ENCODE measurements around the gene NEURL1B.

The NEURL1B gene, protein sequence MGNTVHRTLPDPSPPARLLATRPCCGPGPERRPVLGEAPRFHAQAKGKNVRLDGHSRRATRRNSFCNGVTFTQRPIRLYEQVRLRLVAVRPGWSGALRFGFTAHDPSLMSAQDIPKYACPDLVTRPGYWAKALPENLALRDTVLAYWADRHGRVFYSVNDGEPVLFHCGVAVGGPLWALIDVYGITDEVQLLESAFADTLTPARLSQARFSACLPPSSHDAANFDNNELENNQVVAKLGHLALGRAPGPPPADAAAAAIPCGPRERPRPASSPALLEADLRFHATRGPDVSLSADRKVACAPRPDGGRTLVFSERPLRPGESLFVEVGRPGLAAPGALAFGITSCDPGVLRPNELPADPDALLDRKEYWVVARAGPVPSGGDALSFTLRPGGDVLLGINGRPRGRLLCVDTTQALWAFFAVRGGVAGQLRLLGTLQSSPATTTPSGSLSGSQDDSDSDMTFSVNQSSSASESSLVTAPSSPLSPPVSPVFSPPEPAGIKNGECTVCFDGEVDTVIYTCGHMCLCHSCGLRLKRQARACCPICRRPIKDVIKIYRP

DNA sequence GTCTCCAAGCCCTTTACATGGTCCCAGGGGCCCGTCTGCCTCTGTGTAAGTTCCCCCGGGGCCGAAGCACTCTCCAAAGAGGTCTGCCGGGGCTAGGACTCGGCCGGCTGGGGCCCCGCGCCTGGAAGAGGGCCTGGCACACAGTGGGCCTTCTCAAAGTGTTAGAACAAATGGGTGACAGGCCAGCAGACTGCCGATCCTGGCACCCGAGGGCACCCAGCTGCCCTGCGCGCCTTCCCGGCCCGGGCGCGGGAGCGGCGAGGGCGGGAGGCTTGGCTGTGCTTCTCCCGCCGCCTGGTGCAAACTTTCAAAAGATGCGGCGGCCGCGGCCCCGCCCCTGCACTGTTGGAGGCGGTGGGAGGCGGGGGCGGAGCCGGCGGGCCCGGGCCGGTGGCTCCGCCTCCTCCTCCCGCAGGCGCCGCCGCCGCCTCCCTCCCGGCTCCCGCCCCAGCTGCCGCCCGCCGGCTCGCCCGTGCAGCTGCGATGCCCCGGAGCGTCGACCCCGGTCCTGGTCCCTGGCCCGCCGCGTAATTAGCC is at the start of gene NEURL1B:
TSS of gene NEURL1B (plus strand) at position 442 of the 537 bp plus-strand sequence. CDS start 144 bp downstream, outside the sequence.
- peak; percentile 25 for DNase-seq (ENCODE audit: low read depth)
- TF ChIP-seq, protein P1, sequence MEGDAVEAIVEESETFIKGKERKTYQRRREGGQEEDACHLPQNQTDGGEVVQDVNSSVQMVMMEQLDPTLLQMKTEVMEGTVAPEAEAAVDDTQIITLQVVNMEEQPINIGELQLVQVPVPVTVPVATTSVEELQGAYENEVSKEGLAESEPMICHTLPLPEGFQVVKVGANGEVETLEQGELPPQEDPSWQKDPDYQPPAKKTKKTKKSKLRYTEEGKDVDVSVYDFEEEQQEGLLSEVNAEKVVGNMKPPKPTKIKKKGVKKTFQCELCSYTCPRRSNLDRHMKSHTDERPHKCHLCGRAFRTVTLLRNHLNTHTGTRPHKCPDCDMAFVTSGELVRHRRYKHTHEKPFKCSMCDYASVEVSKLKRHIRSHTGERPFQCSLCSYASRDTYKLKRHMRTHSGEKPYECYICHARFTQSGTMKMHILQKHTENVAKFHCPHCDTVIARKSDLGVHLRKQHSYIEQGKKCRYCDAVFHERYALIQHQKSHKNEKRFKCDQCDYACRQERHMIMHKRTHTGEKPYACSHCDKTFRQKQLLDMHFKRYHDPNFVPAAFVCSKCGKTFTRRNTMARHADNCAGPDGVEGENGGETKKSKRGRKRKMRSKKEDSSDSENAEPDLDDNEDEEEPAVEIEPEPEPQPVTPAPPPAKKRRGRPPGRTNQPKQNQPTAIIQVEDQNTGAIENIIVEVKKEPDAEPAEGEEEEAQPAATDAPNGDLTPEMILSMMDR (IDR thresholded peaks at IDR 0.05; ENCODE audit: low read length, missing control alignments): no peak
- H3K4me3 ChIP-seq (replicated peaks; ENCODE audit: low read depth, low read length): peak within 1 kb of the TSS; percentile 49

DNA sequence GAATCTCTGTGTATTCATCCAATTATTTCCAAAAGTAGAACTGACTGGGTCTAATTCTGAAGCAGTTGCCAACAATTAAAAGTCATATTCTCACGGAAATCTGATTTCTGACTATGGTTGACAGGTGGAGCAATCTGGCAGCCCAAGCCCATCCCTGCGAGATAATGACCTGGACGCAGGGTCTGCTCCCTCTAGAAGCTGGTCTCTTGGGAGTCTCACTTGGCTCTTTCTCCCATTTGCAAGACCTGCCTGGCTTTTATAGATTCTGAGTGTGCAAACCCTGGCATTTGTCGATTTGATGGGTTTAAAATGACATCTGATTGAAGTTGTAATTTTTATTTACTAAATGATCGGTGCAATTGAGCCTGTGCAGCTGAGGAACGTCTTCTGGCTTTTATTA is 49.4 kb upstream of the NEURL1B start:
- no peak for DNase-seq (ENCODE audit: low read depth)
- TF ChIP-seq, protein P1 (IDR thresholded peaks at IDR 0.05; ENCODE audit: low read length, missing control alignments): no peak

DNA sequence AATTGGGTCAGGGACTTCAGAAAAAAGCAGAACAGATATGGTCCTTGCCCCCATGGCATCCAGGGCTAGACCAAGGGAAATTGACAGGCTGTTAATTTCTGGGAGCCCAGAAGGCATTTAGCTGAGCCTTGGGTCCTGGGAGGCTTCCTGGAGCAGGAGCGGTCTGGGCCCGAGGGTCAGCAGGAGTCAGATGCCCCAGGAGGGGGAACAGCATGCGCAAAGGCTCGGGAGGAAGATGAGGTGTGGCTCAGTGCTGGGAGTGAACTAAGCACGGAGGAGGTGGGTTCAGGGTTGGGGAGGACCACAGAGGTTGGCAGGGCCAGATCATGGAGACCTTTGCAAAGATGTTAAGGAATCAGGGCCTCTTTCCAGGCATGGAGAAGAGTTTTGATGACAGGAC is 48.2 kb upstream of the NEURL1B start:
- no peak for DNase-seq (ENCODE audit: low read depth)
- no peak overlapping the region for H3K4me3 ChIP-seq (replicated peaks; ENCODE audit: low read depth, low read length)
- TF ChIP-seq, protein P1 (IDR thresholded peaks at IDR 0.05; ENCODE audit: low read length, missing control alignments): no peak

More for the DNA sequence above, 49.4 kb upstream of the NEURL1B start:
- no peak overlapping the region for H3K4me3 ChIP-seq (replicated peaks; ENCODE audit: low read depth, low read length)

DNA sequence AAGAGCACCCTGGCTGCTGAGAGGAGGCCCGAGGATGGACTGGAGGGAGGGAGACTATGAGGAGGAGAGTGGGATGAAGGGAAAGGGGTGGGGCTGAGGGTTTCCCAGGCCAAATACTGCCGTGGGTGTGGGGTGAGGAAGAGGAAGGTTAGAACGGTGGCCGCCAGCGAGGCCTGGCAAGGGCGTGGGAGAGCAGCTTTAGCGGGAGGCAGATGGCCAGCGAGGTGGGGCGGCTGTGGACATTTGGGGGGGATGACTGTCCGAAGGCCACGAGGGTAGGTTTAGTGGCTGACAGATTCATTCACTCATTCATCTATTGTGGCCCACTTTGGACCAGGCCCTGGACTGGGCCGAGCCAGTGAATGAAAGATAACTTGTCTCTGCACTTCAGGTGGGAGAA is 47.8 kb upstream of the NEURL1B start:
- DNase-seq (ENCODE audit: low read depth): no peak
- TF ChIP-seq, protein P1 (IDR thresholded peaks at IDR 0.05; ENCODE audit: low read length, missing control alignments): no peak
- no peak overlapping the region for H3K4me3 ChIP-seq (replicated peaks; ENCODE audit: low read depth, low read length)

DNA sequence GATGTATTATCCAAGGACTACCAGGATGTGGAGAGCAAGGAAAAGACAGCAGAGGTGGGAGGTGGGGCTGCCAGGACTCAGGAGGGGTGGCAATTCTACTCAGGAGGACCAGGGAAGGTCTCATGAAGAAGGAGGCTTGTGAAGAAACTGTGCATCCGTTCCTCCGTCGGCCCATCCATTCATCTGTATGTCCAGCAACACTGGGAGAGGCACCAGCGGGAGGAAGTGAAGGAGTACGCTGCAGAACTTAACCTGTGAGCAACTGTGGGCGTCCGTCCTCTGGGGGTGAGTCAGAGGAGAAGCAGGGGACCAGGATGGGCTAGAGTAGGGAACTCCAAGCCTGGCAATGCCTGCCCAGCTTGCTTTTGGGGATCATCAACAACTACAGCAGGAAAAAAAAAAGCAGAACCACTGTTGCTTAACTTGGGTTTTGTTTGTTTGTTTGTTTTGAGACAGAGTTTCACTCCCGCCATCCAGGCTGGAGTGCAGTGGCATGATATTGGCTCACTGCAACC is 47.3 kb upstream of the NEURL1B start:
- TF ChIP-seq, protein P1 (IDR thresholded peaks at IDR 0.05; ENCODE audit: low read length, missing control alignments): no peak
- no peak overlapping the region for H3K4me3 ChIP-seq (replicated peaks; ENCODE audit: low read depth, low read length)
- no peak for DNase-seq (ENCODE audit: low read depth)

DNA sequence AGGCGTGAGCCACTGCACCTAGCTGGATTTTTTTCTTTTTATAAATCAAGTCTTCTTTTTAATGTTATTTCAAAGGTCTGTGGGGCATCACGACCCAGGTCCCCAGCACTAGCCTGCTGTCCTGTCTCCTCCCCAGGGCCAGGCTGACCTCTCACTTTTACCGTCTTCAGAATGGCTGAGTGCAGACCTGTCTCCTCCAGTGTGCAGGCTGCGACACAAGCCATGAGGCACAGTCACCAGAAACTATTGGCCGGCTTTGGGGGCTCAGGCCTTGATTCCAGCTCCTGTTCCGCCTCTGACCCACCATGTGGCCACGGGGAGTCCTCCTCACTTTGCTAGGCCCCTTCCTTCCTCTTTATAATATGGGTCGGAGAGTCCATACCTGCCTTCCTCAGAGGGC is 46.6 kb upstream of the NEURL1B start:
- no peak for DNase-seq (ENCODE audit: low read depth)
- TF ChIP-seq, protein P1 (IDR thresholded peaks at IDR 0.05; ENCODE audit: low read length, missing control alignments): no peak
- H3K4me3 ChIP-seq (replicated peaks; ENCODE audit: low read depth, low read length): no peak overlapping the region

Measured in fibroblast of pulmonary artery (primary cell).